HG03460 (cell line): Measurements from ENCODE around the gene PLCH2.
"Not testable (repeated sequence)": the region's sequence is repeated elsewhere in the genome, so short reads cannot be mapped to it uniquely, and the experiment has no call there.

Experiments used
- ATAC-seq: cut with Tn5 transposase; IDR thresholded peaks from one replicate; pipeline ENCODE4 v1.9.1; 2021; ENCODE audit not compliant: unreplicated experiment

PLCH2 gene

GRCh38 chr1:2476061-2476999, at the start of gene PLCH2:
Gene PLCH2 (plus strand): TSS chr1:2476289. CDS start chr1:2476589, 300 bp downstream.
- no peak for ATAC-seq

GRCh38 chr1:2426540-2426939, 49.5 kb upstream of the PLCH2 start:
- ATAC-seq: no peak

GRCh38 chr1:2427051-2427450, 49.0 kb upstream of the PLCH2 start:
- ATAC-seq: no peak

- no peak for ATAC-seq
Measured at GRCh38 chr1:2427976-2428375, 48.1 kb upstream of the PLCH2 start.

GRCh38 chr1:2428490-2428889, 47.6 kb upstream of the PLCH2 start:
- no peak for ATAC-seq

- ATAC-seq: no peak
Measured at GRCh38 chr1:2429780-2430591, 46.1 kb upstream of the PLCH2 start.

- no peak for ATAC-seq
Measured at GRCh38 chr1:2430592-2430973, 45.5 kb upstream of the PLCH2 start.

GRCh38 chr1:2431103-2431502, 45.0 kb upstream of the PLCH2 start:
- no peak for ATAC-seq

- no peak for ATAC-seq
Measured at GRCh38 chr1:2431518-2431917, 44.6 kb upstream of the PLCH2 start.

- no peak for ATAC-seq
Measured at GRCh38 chr1:2432441-2432844, 43.6 kb upstream of the PLCH2 start.

- no peak for ATAC-seq
Measured at GRCh38 chr1:2433196-2433595, 42.9 kb upstream of the PLCH2 start.

GRCh38 chr1:2433936-2434655, 42.0 kb upstream of the PLCH2 start:
- no peak for ATAC-seq

- ATAC-seq: no peak
Measured at GRCh38 chr1:2435091-2435490, 41.0 kb upstream of the PLCH2 start.

- ATAC-seq: no peak
Measured at GRCh38 chr1:2435746-2436355, 40.2 kb upstream of the PLCH2 start.

GRCh38 chr1:2436876-2437275, 39.2 kb upstream of the PLCH2 start:
- no peak for ATAC-seq

- no peak for ATAC-seq
Measured at GRCh38 chr1:2437617-2438016, 38.5 kb upstream of the PLCH2 start.

GRCh38 chr1:2438038-2438437, 38.1 kb upstream of the PLCH2 start:
- no peak for ATAC-seq

- ATAC-seq: no peak
Measured at GRCh38 chr1:2438641-2439040, 37.4 kb upstream of the PLCH2 start.

- ATAC-seq: no peak
Measured at GRCh38 chr1:2439369-2439768, 36.7 kb upstream of the PLCH2 start.

GRCh38 chr1:2440346-2440745, 35.7 kb upstream of the PLCH2 start:
- ATAC-seq: not testable (repeated sequence)

GRCh38 chr1:2441746-2442145, 34.3 kb upstream of the PLCH2 start:
- no peak for ATAC-seq
